HG02798 (cell line): ENCODE results near the gene CD274.
"Not testable (repeated sequence)": the region's sequence is repeated elsewhere in the genome, so short reads cannot be mapped to it uniquely, and the experiment has no call there.

Experiments used
- ATAC-seq: cut with Tn5 transposase; IDR thresholded peaks from one replicate; pipeline ENCODE4 v1.9.1; 2021; ENCODE audit warnings: mild to moderate bottlenecking; ENCODE audit not compliant: unreplicated experiment, poor library complexity

CD274 gene

GRCh38 chr9:5437254-5438216 is 12.8 kb upstream of the CD274 start, which contains the start of gene PLGRKT:
PLGRKT (minus strand) TSS chr9:5437925; CDS start chr9:5431977, 5,948 bp downstream.
- peak; percentile 91 for ATAC-seq

- peak; percentile 58 for ATAC-seq
Observed at GRCh38 chr9:5438301-5439162, 11.8 kb upstream of the CD274 start.

GRCh38 chr9:5440426-5440825 is 9.9 kb upstream of the CD274 start:
- ATAC-seq: no peak

- no peak for ATAC-seq
Observed at GRCh38 chr9:5441043-5441442, 9.3 kb upstream of the CD274 start.

- no peak for ATAC-seq
Observed at GRCh38 chr9:5442400-5443011, 7.8 kb upstream of the CD274 start.

GRCh38 chr9:5443850-5444249 is 6.5 kb upstream of the CD274 start:
- ATAC-seq: no peak

GRCh38 chr9:5445096-5445495 is 5.2 kb upstream of the CD274 start:
- not testable (repeated sequence) for ATAC-seq

GRCh38 chr9:5445886-5446285 is 4.5 kb upstream of the CD274 start:
- ATAC-seq: no peak

GRCh38 chr9:5446451-5447236 is 3.7 kb upstream of the CD274 start:
- ATAC-seq: no peak

- ATAC-seq: no peak
Observed at GRCh38 chr9:5447337-5447736, 3.0 kb upstream of the CD274 start.

- no peak for ATAC-seq
Observed at GRCh38 chr9:5448016-5448415, 2.3 kb upstream of the CD274 start.

- ATAC-seq: no peak
Observed at GRCh38 chr9:5448461-5449435, 1.6 kb upstream of the CD274 start.

GRCh38 chr9:5449521-5450358 is 602 bp upstream of the CD274 start:
- no peak for ATAC-seq

GRCh38 chr9:5452286-5452609 is 1.9 kb downstream of the CD274 start:
- no peak for ATAC-seq

- no peak for ATAC-seq
Observed at GRCh38 chr9:5453004-5453403, 2.7 kb downstream of the CD274 start.

- peak; percentile 34 for ATAC-seq
Observed at GRCh38 chr9:5453673-5454072, 3.3 kb downstream of the CD274 start.

- peak; percentile 21 for ATAC-seq
Observed at GRCh38 chr9:5455181-5455580, 4.8 kb downstream of the CD274 start.

- ATAC-seq: peak; percentile 68
Observed at GRCh38 chr9:5459289-5459829, 9.0 kb downstream of the CD274 start.
